Measurements from ENCODE around the gene CS.
"Not testable (repeated sequence)": the region's sequence is repeated elsewhere in the genome, so short reads cannot be mapped to it uniquely, and the experiment has no call there.

The CS gene

DNA sequence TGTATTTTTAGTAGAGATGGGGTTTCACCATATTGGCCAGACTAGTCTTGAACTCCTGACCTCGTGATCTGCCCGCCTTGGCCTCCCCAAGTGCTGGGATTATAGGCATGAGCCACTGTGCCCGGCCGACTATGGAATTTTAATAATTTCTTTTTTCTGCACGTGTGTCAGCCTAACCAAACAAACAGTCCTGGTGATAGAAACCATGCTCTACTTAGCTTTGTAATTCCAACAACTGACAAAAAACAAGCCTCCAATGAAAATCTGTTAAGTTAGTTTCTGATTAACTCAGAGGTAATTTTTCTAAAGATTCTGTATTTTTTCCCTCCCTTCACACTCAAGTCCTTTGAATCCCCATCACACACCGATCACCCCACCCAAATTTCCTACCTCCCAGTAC is 18.1 kb downstream of the CS start:
- DNase-seq, result no peak

DNA sequence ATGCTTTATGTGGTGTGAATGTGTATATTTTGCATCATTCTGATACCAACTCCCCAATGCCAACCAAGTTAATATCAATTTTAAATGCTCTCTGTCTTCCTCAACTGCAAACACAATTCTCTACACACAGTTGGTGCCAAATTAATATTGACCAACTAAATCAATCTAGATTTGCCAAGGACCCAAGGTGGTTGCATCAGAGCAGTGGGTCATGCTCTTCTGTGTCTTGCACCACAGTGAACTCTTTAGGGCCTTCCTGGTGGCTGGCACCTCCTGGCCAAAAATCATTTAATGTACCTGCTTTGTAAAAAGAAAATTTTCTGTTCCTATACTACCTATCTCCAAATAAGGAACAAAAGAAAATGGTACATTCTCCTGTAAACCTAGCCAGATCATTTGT is 19.3 kb downstream of the CS start:
- no peak for DNase-seq

DNA sequence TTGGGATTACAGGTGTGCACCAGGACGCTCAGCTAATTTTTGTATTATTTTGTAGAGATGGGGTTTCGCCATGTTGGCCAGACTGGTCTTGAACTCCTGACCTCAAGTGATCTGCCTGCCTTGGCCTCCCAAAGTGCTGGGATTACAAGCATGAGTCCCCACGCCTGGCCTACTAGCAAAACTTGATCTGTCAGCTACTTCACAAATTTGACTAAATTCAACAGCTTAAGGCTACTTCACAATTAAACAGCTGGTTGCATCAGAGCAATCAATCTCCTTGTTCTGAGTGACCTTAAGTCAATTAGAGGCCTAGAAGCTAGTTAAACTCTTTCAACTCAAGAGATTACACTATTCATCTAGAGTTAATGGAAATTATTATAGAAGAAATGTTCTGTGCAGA is 21.2 kb downstream of the CS start:
- no peak for DNase-seq

DNA sequence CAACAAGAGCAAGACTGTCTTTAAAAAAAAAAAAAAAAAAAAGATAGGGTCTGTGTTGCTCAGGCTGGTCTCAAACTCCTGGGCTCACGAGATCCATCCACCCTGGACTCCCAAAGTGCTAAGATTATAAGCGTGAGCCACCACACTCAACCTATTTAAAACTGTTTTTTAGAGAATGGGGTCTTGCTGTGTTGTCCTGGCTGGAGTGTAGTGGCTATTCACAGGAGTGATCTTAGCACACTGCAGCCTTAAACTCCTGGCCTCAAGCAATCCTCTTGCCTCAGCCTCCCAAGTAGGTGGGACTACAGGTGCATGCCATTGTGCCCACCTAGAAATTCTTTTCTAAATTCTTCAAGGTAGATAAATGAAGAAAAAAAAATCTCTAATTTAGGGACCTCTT is 25.8 kb downstream of the CS start:
- no peak for DNase-seq

DNA sequence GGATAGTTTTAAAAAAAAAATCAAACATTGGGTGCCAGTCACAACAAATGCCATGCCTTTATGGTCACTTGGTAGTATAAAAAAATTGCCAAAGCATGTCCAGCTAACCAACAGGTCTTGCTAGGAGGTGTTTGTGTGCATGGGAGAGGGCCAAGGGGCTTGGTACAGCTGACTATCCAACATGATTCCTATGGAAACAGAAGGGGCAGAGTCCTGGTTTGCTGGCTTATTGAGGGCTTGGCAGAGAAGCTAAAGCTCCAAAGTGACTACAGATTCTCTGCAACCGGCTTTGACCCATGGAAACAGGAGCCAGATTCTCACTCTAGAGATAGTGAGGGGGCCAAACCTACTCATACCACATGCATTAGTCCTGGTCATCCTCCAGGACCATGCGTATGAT is 27.7 kb downstream of the CS start:
- DNase-seq, result not testable (repeated sequence)

DNA sequence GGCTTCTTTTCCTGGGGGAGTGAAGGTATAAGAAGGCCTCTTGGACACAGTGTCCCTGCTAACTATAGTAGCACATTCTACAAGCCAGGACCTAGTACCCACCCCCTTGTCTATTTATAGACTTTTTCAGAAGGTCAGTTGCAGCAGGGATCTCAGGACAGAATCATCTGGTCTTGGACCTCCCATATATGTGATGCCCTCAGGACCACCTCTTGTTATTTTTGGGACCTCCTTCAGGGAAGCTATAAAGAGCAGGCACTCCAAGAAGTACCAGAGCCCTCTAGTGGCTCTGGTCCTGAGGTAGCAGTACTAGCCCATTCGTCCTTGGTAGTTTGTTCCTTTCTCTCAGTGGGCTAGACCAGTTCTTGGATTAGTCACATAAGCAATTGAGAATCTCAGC is 29.1 kb downstream of the CS start:
- DNase-seq, result peak in 1 of 56 donors; percentile 1

DNA sequence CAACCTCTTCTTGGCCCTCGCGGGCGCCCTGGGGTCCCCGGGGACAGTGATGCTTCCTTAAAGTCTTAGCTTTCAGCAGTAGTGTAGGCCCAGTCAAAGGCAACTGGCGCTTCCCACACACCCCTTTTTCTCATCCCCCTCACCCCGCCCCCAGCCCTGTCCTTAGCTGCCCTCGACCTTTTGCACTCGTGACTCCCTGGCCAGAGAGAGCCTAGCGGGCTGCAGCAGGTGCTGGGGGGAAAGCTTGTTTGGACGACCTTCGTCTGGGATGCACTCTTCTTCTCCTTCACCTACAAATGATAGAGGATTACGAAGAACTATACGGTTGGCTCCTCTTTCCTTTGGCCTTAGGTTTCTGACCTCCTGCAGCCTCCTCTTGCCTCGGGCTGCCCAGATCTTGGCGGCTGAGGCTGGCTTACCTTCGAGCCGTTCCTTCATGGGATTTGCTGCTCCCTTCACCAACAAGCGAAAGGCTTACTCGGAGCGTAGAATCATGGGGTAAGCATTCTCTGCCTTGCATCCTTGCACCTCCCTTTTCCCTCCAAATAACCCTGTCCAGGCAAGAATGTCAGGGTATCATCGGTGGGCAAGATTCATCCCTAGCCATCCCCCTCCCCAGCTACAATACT is 32.6 kb downstream of the CS start:
- DNase-seq, result peak in 5 of 56 donors; percentile 29 to 65 (median 52)

DNA sequence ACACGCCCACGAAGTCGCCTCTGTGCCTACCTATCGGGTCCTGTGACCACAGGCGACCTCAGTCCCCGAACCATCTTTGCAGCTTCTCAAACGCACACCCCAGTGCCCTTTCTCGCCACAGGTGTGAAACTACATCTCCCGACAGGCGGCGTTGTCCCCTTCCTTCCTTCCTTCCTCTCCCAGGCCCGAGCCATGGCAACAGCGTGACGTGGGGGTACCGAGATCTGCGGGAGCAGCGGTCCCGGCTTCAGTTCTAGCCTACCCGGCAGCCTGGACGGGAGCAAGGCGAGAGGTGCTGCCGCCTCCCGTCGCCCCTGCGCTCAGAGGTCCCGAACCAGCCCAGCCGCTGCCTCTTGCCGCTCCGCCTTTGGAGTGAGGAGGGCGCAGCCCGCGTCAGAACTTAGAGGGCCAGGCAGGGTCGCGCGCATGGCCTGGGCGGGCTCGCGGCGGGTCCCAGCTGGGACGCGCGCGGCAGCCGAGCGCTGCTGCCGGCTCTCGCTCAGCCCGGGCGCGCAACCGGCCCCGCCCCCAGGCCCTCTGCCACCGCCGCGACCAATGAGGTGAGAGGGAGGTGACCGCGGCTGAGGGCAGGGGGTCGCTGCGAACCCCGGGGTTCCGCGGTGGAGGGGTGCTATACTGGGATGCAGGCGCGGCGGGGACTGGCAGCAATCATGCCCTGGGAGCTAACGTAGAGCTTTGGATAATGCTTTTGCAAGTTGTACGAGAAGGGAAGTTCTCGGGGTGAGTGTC is 33.3 kb downstream of the CS start, which contains the start of gene COQ10A:
COQ10A (plus strand) TSS at position 250 of the 750 bp plus-strand sequence; CDS start at position 427, 177 bp downstream.
- DNase-seq, result peak in 55 of 56 donors; percentile 25 to 89 (median 77)

DNA sequence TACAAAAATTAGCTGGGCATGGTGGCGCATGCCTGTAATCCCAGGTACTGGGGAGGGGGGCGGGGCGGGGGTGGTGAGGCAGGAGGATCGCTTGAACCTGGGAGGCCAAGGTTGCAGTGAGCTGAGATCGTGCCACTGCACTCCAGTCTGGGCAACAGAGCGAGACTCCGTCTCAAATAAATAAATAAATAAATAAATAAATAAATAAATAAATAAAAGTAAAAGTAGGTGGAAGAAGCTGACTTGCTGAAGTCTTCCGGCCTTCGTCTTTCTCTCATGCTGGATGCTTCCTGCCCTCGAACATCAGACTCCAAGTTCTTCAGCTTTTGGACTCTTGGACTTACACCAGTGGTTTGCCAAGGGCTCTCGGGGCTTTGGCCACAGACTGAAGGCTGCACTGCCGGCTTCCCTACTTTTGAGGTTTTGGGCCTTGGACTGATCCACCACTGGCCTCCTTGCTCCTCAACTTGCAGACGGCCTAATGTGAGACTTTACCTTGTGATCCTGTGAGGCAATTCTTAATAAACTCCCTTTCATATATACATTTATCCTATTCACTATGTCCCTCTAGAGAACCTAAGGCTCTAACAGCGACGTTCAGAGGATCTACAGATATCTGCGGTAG is 34.0 kb downstream of the CS start:
- peak in 1 of 56 donors; percentile 34 for DNase-seq

DNA sequence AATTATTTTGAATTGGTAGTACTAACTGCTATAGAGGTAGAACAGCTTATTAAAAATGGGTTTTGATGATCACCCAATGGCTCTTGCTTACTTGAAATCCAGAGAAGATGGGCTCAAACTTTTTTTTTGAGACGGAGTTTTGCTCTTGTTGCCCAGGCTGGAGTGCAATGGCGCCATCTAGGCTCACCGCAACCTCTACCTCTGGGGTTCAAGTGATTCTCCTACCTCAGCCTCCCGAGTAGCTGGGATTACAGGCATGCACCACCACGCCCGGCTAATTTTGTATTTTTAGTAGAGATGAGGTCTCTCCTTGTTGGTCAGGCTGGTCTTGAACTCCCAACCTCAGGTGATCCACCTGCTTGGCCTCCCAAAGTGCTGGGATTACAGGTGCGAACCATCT is 37.2 kb downstream of the CS start:
- DNase-seq, result not testable (repeated sequence)

DNA sequence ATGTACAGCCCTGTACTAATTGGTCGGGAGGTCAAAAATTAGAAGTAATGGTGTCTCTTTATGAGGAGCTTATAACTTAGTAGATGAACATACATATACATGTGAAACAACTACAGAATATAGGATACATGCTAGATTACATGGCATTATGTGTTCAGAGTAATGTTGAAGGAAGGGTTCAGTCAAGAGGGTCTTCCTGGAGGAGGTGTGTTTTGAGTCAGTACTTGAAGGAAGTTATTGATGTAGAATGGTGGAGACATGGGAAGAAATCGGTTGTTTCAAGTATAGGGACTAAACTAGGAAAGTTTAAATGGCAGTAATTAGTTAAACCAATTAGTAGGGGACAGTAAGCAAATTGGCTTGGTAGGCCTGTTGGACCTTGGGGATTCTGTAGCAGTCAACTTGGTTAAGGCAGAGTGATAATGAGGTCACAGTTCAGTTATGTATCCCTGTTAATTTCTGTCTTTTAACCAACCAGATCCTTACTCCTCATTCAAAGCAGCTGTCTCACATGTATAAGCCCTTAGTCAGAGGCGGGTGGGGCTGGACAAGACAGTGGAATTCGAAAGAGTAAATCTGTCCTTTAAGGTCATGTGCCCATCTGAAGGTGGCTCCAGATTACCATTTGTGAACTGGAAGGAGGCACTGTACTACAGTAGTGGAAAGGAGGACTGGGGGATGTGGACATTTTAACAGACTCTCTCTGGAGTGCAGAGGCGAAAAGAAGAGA is 38.5 kb downstream of the CS start:
- DNase-seq, result no peak

DNA sequence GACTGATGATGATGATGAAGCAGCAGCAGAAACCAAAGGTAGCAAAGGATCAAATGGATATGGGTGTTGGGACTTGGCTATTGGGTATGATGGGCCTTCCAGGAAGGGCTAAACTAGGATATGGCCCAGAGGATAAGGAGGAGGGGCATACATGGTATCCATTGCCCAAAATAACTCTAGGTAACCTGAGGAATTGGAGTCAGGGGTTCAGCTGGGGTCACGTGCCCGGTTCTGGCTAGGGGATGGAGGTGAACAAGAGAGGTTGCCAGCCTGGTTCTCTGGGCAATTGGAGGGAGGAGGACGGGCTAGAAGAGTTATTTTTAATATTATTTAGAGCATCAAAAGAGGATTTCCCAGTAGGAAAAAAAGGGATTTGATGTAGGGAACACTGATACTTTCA is 39.2 kb downstream of the CS start:
- no peak for DNase-seq

DNA sequence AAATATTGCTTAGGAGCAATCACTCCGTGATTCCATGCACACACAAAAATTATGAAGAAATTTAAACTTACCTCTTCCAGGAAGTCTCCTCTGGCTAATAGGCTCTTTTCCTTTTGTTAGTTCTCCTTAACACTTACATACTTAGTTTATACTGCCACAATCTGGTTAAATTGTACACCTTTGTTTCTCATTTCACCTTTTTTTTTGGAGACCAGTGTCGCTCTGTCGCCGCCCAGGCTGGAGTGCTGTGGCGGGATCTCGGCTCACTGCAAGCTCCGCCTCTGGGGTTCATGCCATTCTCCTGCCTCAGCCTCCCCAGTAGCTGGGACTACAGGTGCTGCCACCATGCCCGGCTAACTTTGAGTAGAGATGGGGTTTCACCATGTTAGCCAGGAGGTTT is 39.8 kb downstream of the CS start:
- DNase-seq, result no peak

DNA sequence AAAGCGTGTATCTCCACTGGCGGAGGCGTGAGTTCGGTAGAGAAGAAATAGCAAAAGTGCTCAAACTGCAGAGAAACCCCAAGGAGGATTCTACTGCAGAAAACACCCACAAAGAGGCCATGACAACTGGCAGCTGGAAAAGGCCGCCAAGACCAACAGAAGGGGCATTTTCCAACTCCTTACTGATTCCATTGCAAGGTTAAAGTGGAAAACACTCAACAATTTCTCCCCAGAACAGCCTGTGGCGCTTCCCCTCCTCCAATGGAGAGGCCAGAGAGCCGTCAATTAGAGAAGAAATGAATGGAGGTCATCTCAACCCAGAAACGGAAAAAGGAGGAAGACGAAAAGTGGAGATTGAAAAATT is 41.3 kb downstream of the CS start:
- DNase-seq, result no peak

DNA sequence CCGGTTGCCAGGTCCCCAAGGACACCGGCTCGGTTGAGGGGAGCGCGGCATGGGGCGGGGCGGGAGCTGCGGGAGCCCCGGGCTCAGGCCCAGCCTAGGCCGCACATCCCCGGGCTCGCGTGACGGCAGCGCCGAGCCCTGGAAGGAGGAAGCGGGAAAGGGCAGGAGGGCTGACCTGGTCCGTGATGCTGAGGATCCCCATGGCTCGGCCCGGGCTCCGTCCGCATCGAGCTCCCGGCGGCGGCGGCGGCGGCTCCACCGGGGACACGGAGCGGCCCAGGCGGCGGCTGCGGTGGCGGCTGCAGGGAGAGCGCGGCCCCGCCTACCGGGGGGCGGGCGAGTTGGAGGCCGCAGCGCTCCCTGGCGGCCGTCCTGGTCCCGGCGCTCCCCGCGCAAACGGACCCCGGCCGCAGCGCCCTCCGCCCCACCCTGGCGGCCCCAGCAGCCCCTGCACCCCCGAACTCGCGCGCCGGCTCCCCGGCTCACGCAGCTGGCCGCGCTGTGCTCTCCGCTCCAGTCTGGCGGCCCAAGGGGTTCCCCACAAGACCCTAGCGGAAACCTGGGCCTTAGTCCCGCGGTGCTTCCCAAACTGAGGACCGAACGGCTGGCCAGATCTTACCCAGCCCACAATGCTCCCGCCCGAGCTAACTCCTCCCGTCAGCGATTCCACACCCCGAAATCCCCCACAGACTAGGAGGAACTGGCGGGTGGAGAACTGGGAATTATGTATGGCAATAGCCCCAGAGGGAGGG is 41.9 kb downstream of the CS start, which contains the start of gene ANKRD52:
ANKRD52 (minus strand) TSS at position 317 of the 752 bp plus-strand sequence; CDS start at position 202, 115 bp downstream.
- DNase-seq, result peak in 52 of 56 donors; percentile 17 to 87 (median 66)

DNA sequence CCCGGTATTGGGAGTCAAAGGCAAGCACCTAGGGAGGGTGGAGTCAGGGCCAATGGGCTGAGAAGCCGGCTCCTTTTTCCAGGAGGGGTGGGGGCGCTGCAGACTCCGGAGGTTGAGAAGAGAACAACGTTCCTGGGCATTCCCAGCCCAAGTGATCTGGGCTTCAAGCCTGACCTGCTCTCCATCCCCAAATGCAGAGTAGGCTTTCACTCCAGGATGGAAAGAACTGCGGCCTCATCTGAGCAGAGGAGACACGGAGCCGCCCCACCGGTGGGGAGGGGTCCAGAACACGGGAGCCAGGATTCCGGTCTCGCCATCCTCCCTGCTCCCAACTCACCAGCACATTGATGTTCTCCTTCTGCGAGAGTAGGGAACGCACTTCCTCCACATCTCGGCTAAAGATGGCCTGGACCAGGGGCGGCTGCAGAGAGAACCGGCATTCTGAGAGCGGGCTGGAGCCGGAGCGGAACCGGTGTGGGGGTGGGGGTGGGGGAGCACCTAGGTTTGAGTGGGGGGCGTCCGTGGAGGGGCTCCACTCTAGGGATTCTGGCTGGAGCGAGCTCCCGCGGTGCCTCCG is 42.6 kb downstream of the CS start:
- DNase-seq, result peak in 5 of 56 donors; percentile 4 to 44 (median 18)

DNA sequence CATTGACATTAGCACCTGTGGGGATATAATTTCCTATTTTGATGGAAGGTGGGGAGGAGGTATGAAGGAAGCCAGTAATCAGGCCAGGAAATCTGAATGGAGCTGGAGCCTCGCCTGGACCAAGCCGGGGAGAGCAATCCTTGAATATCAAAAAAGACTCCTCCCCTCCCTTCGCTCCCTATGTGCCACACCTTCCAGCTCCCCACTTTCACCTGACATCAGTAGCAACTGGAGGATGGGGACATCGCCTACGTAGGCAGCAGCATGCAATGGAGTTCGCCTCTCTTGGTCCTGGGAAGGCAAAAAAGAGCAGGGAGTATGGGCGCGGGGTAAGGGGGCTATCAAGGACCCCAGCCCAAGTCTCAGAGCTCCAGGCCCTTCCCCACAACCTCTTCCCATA is 43.1 kb downstream of the CS start:
- no peak for DNase-seq

DNA sequence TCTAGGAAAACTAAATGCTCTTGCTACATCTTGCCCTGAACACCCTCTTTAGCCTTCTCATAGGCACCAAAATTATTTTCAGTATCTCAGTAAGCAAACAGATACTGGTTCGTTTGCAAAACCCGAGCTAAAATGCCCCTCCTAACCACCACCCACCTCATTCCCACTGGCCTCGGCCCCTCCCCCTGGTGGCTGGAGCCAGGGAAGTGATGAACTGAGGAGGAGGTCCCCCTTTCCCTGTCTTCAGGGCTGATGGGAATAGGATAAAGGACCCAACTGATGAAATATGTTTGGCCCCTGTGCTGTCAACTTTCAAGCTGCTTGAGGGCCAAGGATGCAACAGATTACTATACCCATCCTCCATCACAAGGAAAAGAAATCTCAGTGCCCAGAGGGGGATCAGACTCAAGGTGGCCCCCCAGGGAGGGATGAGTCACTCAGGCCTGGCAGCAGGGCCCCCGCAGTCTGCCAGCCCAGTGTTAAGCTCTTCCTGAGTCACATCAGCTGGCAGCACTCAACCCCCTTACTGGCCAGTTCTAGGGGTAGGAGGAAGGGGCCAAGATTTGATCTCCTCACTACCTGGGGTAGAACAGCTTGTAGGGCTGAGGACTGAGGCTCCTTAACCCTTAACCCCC is 43.7 kb downstream of the CS start:
- DNase-seq, result peak in 2 of 56 donors; percentile 7 to 8

DNA sequence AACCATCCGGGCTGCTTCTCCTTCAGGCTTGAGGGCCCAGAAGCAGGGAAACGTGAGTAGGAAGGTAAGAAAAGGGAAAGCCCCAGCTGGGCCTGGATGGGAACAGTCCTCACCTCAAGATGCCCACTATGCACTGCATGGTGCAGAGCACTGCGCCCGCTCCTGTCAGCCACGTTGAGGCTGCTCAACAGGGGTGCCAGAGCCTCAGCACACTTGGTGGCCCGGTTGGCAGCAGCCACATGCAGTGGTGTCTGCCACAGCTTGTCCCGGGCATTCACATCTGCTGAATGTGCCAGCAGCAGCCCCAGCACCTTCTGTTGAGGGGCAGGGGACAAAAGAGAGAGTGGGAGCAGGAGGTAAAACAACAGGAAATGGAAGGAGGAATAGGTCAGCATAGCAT is 44.5 kb downstream of the CS start:
- DNase-seq, result no peak

DNA sequence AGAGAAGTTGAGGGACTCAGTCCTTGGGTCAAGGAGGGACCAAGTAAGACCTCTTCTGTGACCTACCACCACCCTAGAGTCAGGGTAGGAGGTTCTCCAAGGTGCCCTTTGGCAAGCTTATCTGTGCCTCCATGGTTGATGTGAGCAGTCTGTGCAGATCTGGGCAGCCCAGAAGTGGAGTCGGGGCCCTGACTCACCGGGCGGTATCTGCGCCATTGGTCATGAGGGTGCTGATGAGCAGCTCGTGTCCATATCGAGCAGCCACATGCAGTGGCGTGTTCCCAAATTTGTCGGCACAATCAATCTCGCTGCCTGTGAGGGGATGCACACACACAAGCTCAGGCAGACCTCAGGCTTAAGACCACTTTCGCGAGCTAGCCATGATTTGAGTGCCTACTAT is 47.0 kb downstream of the CS start:
- DNase-seq, result no peak
